Measurements from ENCODE around the gene PHLDA1.

PHLDA1 gene

GRCh38 chr12:76032043-76032981 lies 736 bp upstream of the PHLDA1 start:
- no peaks in the 10 kb centered on the region for H3K36me3 ChIP-seq (ENCODE audit: insufficient read depth, low read length)
- peaks cover 27% of the 10 kb centered on the region for H3K4me1 ChIP-seq (ENCODE audit: insufficient read depth, low read length)
- no peaks in the 10 kb centered on the region for H3K9me3 ChIP-seq (ENCODE audit: low read length)
- peak overlapping the region; percentile 73 for H3K4me3 ChIP-seq (ENCODE audit: low read length)
- H2AFZ ChIP-seq (ENCODE audit: low read depth, low read length), result peak overlapping the region; percentile 38
- H3K27me3 ChIP-seq (ENCODE audit: insufficient read depth, low read length), result no peaks in the 10 kb centered on the region

GRCh38 chr12:76031081-76031413 lies 529 bp downstream of the PHLDA1 start:
- H2AFZ ChIP-seq (ENCODE audit: low read depth, low read length), result no peak overlapping the region
- peaks cover 36% of the 10 kb centered on the region for H3K4me1 ChIP-seq (ENCODE audit: insufficient read depth, low read length)
- peak overlapping the region; percentile 73 for H3K4me3 ChIP-seq (ENCODE audit: low read length)
- H3K9me3 ChIP-seq (ENCODE audit: low read length), result no peaks in the 10 kb centered on the region
- H3K27me3 ChIP-seq (ENCODE audit: insufficient read depth, low read length), result no peaks in the 10 kb centered on the region
- no peaks in the 10 kb centered on the region for H3K36me3 ChIP-seq (ENCODE audit: insufficient read depth, low read length)

- no peaks in the 10 kb centered on the region for H3K27me3 ChIP-seq (ENCODE audit: insufficient read depth, low read length)
- peak overlapping the region; percentile 73 for H3K4me3 ChIP-seq (ENCODE audit: low read length)
- H2AFZ ChIP-seq (ENCODE audit: low read depth, low read length), result no peak overlapping the region
Observed at GRCh38 chr12:76030341-76031080, 1.1 kb downstream of the PHLDA1 start.

GRCh38 chr12:76029982-76030340 lies 1.6 kb downstream of the PHLDA1 start:
- Histone ChIP-seq H3K4me3 (ENCODE audit: low read length) (peak overlapping the region; percentile 73), H2AFZ (ENCODE audit: low read depth, low read length) (no peak overlapping the region), H3K9me3 (ENCODE audit: low read length) (no peaks in the 10 kb centered on the region), H3K27me3 (ENCODE audit: insufficient read depth, low read length) (no peaks in the 10 kb centered on the region), H3K4me1 (ENCODE audit: insufficient read depth, low read length) (peaks cover 46% of the 10 kb centered on the region), H3K36me3 (ENCODE audit: insufficient read depth, low read length) (no peaks in the 10 kb centered on the region)

More at GRCh38 chr12:76030341-76031080, 1.1 kb downstream of the PHLDA1 start:
- H3K36me3 ChIP-seq (ENCODE audit: insufficient read depth, low read length), result no peaks in the 10 kb centered on the region
- no peaks in the 10 kb centered on the region for H3K9me3 ChIP-seq (ENCODE audit: low read length)
- peaks cover 41% of the 10 kb centered on the region for H3K4me1 ChIP-seq (ENCODE audit: insufficient read depth, low read length)

GRCh38 chr12:76028571-76029277 lies 2.9 kb downstream of the PHLDA1 start:
- no peaks in the 10 kb centered on the region for H3K27me3 ChIP-seq (ENCODE audit: insufficient read depth, low read length)
- peaks cover 43% of the 10 kb centered on the region for H3K4me1 ChIP-seq (ENCODE audit: insufficient read depth, low read length)
- peak overlapping the region; percentile 73 for H3K4me3 ChIP-seq (ENCODE audit: low read length)

GRCh38 chr12:76026643-76027063 lies 4.9 kb downstream of the PHLDA1 start:
- no peaks in the 10 kb centered on the region for H3K36me3 ChIP-seq (ENCODE audit: insufficient read depth, low read length)

More at GRCh38 chr12:76028571-76029277, 2.9 kb downstream of the PHLDA1 start:
- Histone ChIP-seq H3K9me3 (ENCODE audit: low read length) (no peaks in the 10 kb centered on the region), H3K36me3 (ENCODE audit: insufficient read depth, low read length) (no peaks in the 10 kb centered on the region), H2AFZ (ENCODE audit: low read depth, low read length) (no peak overlapping the region)

GRCh38 chr12:76025601-76026575 lies 5.7 kb downstream of the PHLDA1 start:
- no peaks in the 10 kb centered on the region for H3K36me3 ChIP-seq (ENCODE audit: insufficient read depth, low read length)
- no peaks in the 10 kb centered on the region for H3K27me3 ChIP-seq (ENCODE audit: insufficient read depth, low read length)
- H3K9me3 ChIP-seq (ENCODE audit: low read length), result no peaks in the 10 kb centered on the region
- H3K4me3 ChIP-seq (ENCODE audit: low read length), result no peak overlapping the region
- peaks cover 32% of the 10 kb centered on the region for H3K4me1 ChIP-seq (ENCODE audit: insufficient read depth, low read length)
- H2AFZ ChIP-seq (ENCODE audit: low read depth, low read length), result no peak overlapping the region

More at GRCh38 chr12:76026643-76027063, 4.9 kb downstream of the PHLDA1 start:
- H2AFZ ChIP-seq (ENCODE audit: low read depth, low read length), result no peak overlapping the region
- no peak overlapping the region for H3K4me3 ChIP-seq (ENCODE audit: low read length)
- no peaks in the 10 kb centered on the region for H3K27me3 ChIP-seq (ENCODE audit: insufficient read depth, low read length)
- no peaks in the 10 kb centered on the region for H3K9me3 ChIP-seq (ENCODE audit: low read length)
- peaks cover 32% of the 10 kb centered on the region for H3K4me1 ChIP-seq (ENCODE audit: insufficient read depth, low read length)

- Histone ChIP-seq H3K4me3 (ENCODE audit: low read length) (no peak overlapping the region), H3K27me3 (ENCODE audit: insufficient read depth, low read length) (no peaks in the 10 kb centered on the region), H2AFZ (ENCODE audit: low read depth, low read length) (no peak overlapping the region), H3K36me3 (ENCODE audit: insufficient read depth, low read length) (no peaks in the 10 kb centered on the region), H3K4me1 (ENCODE audit: insufficient read depth, low read length) (peaks cover 32% of the 10 kb centered on the region), H3K9me3 (ENCODE audit: low read length) (no peaks in the 10 kb centered on the region)
Observed at GRCh38 chr12:76024942-76025600, 6.5 kb downstream of the PHLDA1 start.

GRCh38 chr12:76024102-76024781 lies 7.3 kb downstream of the PHLDA1 start:
- Histone ChIP-seq H3K4me3 (ENCODE audit: low read length) (no peak overlapping the region), H3K4me1 (ENCODE audit: insufficient read depth, low read length) (peaks cover 32% of the 10 kb centered on the region), H3K36me3 (ENCODE audit: insufficient read depth, low read length) (no peaks in the 10 kb centered on the region), H3K9me3 (ENCODE audit: low read length) (no peaks in the 10 kb centered on the region), H2AFZ (ENCODE audit: low read depth, low read length) (no peak overlapping the region), H3K27me3 (ENCODE audit: insufficient read depth, low read length) (no peaks in the 10 kb centered on the region)

- Histone ChIP-seq H2AFZ (ENCODE audit: low read depth, low read length) (no peak overlapping the region), H3K36me3 (ENCODE audit: insufficient read depth, low read length) (no peaks in the 10 kb centered on the region), H3K9me3 (ENCODE audit: low read length) (no peaks in the 10 kb centered on the region), H3K4me1 (ENCODE audit: insufficient read depth, low read length) (peaks cover 31% of the 10 kb centered on the region), H3K27me3 (ENCODE audit: insufficient read depth, low read length) (no peaks in the 10 kb centered on the region), H3K4me3 (ENCODE audit: low read length) (no peak overlapping the region)
Observed at GRCh38 chr12:76023069-76023690, 8.4 kb downstream of the PHLDA1 start.

GRCh38 chr12:76022506-76022905 lies 9.1 kb downstream of the PHLDA1 start:
- H3K4me1 ChIP-seq (ENCODE audit: insufficient read depth, low read length), result peaks cover 30% of the 10 kb centered on the region
- H2AFZ ChIP-seq (ENCODE audit: low read depth, low read length), result no peak overlapping the region
- no peaks in the 10 kb centered on the region for H3K27me3 ChIP-seq (ENCODE audit: insufficient read depth, low read length)
- H3K4me3 ChIP-seq (ENCODE audit: low read length), result no peak overlapping the region
- no peaks in the 10 kb centered on the region for H3K36me3 ChIP-seq (ENCODE audit: insufficient read depth, low read length)
- H3K9me3 ChIP-seq (ENCODE audit: low read length), result no peaks in the 10 kb centered on the region
